IPS DF 4.7 (cell line): ENCODE data around the gene MLN.

Source experiments
- DNase-seq: peaks from one replicate; pipeline ENCODE4 v3.0.0-alpha.2; 2013; ENCODE audit warnings: low spot score; ENCODE audit errors: extremely low read depth

MLN gene

GRCh38 chr6:33816911-33817310 lies 13.1 kb upstream of the MLN start:
- no peak for DNase-seq

GRCh38 chr6:33815854-33816253 lies 12.1 kb upstream of the MLN start:
- DNase-seq: no peak

GRCh38 chr6:33813990-33814985 lies 10.5 kb upstream of the MLN start:
- DNase-seq: no peak

- no peak for DNase-seq
Measured at GRCh38 chr6:33813246-33813904, 9.6 kb upstream of the MLN start.

GRCh38 chr6:33812669-33813068 lies 8.9 kb upstream of the MLN start:
- DNase-seq: peak; percentile 58

GRCh38 chr6:33809594-33809993 lies 5.8 kb upstream of the MLN start:
- no peak for DNase-seq

GRCh38 chr6:33808641-33809180 lies 4.9 kb upstream of the MLN start:
- DNase-seq: no peak

- no peak for DNase-seq
Measured at GRCh38 chr6:33807606-33808005, 3.8 kb upstream of the MLN start.

- DNase-seq: no peak
Measured at GRCh38 chr6:33806841-33807240, 3.0 kb upstream of the MLN start.

- no peak for DNase-seq
Measured at GRCh38 chr6:33802186-33802958, 1.4 kb downstream of the MLN start.

- no peak for DNase-seq
Measured at GRCh38 chr6:33801611-33802010, 2.2 kb downstream of the MLN start.

- DNase-seq: no peak
Measured at GRCh38 chr6:33800248-33800969, 3.4 kb downstream of the MLN start.

- DNase-seq: no peak
Measured at GRCh38 chr6:33799454-33800113, 4.2 kb downstream of the MLN start.

- DNase-seq: no peak
Measured at GRCh38 chr6:33798343-33798848, 5.4 kb downstream of the MLN start.

- DNase-seq: no peak
Measured at GRCh38 chr6:33797626-33798342, 6.0 kb downstream of the MLN start.

GRCh38 chr6:33794910-33795623 lies 8.7 kb downstream of the MLN start:
- no peak for DNase-seq

GRCh38 chr6:33792981-33793380 lies 10.8 kb downstream of the MLN start:
- DNase-seq: no peak

- DNase-seq: no peak
Measured at GRCh38 chr6:33791620-33792019, 12.2 kb downstream of the MLN start.

- DNase-seq: no peak
Measured at GRCh38 chr6:33790910-33791309, 12.9 kb downstream of the MLN start.
